A673 (cell line): ENCODE measurements around the gene GAS2L2.

ENCODE experiments used
- EZH2 ChIP-seq: fragments of 200-600 bp; sonication (generic); IDR thresholded peaks from 2 replicates; pipeline ENCODE4 v1.6.1; 2017; ENCODE audit warnings: borderline replicate concordance, low read depth, mild to moderate bottlenecking, mixed read lengths, antibody characterized with exemption, low read length; ENCODE audit not compliant: poor library complexity, severe bottlenecking
- TF ChIP-seq, protein P1 (sequence below): fragments of 300-800, 200-600 bp; sonication (generic); conservative IDR thresholded peaks from 2 replicates; pipeline ENCODE4 v1.5.1; 2017; ENCODE audit warnings: low read depth, mild to moderate bottlenecking, antibody characterized with exemption, low read length, moderate library complexity, mixed read lengths

DNA sequence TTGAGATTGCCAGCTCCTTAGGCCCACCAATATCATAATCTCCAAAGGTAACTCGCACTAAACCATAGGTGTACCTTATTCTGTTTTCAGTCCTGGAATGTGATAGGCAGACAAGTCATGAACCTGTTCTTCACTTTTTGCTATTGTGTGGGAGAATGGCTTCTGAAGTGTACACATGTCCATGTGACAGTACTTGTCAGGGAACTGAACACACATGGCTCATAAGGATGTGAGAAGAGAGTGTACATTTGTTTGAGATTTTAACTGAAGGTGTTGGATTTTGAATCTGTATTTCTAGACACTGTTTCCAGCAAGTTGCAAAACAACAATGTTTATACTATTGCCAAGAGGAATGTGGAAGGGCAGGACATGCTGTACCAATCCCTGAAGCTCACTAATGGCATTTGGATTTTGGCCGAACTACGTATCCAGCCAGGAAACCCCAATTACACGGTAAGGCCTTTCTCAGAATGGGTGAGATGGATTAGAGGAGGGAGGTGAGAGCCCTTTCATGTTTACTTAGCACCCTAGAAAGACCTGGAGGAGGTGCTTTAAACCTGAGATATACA, 36.1 kb downstream of the GAS2L2 start:
- TF ChIP-seq, protein P1, sequence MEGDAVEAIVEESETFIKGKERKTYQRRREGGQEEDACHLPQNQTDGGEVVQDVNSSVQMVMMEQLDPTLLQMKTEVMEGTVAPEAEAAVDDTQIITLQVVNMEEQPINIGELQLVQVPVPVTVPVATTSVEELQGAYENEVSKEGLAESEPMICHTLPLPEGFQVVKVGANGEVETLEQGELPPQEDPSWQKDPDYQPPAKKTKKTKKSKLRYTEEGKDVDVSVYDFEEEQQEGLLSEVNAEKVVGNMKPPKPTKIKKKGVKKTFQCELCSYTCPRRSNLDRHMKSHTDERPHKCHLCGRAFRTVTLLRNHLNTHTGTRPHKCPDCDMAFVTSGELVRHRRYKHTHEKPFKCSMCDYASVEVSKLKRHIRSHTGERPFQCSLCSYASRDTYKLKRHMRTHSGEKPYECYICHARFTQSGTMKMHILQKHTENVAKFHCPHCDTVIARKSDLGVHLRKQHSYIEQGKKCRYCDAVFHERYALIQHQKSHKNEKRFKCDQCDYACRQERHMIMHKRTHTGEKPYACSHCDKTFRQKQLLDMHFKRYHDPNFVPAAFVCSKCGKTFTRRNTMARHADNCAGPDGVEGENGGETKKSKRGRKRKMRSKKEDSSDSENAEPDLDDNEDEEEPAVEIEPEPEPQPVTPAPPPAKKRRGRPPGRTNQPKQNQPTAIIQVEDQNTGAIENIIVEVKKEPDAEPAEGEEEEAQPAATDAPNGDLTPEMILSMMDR = no peak
- TF ChIP-seq EZH2 = no peak
